Heart left ventricle (tissue), 16 donors: ENCODE data around the gene SLC26A8. TPM values are rescaled to one million over a fixed set of nuclear protein-coding genes. Genes with fewer than 3 reads are reported as not detected.

Experiments used
- ATAC-seq, 4 donors: fragments of 200-7000 bp; cut with Tn5 transposase; one replicate each; pipeline ENCODE4 v1.9.1; 2020 to 2022; ENCODE audit warnings: moderate library complexity in 4 of 4, mild to moderate bottlenecking in 3 of 4, moderate number of reproducible peaks in 1 of 4
- DNase-seq, 5 donors: peaks; one replicate each; pipeline ENCODE4 v3.0.0-alpha.2; 2020
- H3K27ac ChIP-seq, 12 donors: fragments of 200-600 bp; sonication (generic) in 4 of 12; one replicate each; pipeline versions ENCODE4 v1.5.0 to v1.8.0; 2016 to 2022; ENCODE audit warnings: mild to moderate bottlenecking in 2 of 12
- H3K27me3 ChIP-seq, 9 donors: fragments of 200-600 bp; sonication (generic) in 2 of 9; one replicate each; pipeline versions ENCODE4 v1.5.1 to v1.8.0; 2016 to 2022; ENCODE audit warnings: mild to moderate bottlenecking in 3 of 9
- H3K36me3 ChIP-seq, 9 donors: fragments of 200-600 bp; sonication (generic) in 2 of 9; one replicate each; pipeline versions ENCODE4 v1.5.0 to v1.8.0; 2018 to 2022; ENCODE audit warnings: mild to moderate bottlenecking in 2 of 9
- H3K4me1 ChIP-seq, 12 donors: fragments of 200-600 bp; sonication (generic) in 4 of 12; one replicate each; pipeline versions ENCODE4 v1.5.0 to v1.8.0; 2016 to 2022; ENCODE audit warnings: mild to moderate bottlenecking in 3 of 12
- H3K4me3 ChIP-seq, 12 donors: fragments of 200-600 bp; sonication (generic) in 4 of 12; one replicate each; pipeline versions ENCODE4 v1.5.0 to v1.8.0; 2017 to 2022; ENCODE audit warnings: mild to moderate bottlenecking in 9 of 12, moderate library complexity in 4 of 12
- H3K9me3 ChIP-seq, 12 donors: fragments of 200-600 bp; sonication (generic) in 4 of 12; one replicate each; pipeline versions ENCODE4 v1.5.0 to v1.8.0; 2016 to 2022; ENCODE audit warnings: mild to moderate bottlenecking in 1 of 12
- POLR2A ChIP-seq, 2 donors: fragments of 450-650 bp; IDR thresholded peaks; one replicate each; pipeline ENCODE4 v1.6.1; 2017; ENCODE audit warnings: antibody characterized with exemption in 2 of 2, mild to moderate bottlenecking in 2 of 2, moderate library complexity in 2 of 2
- WGBS, 4 donors: extraction: QIAGEN DNeasy Blood & Tissue Kit in 2 of 4; methylation state at CpG; one replicate each; pipeline versions ENCODE4 v1.1.5 to v1.1.7; 2013 to 2018; 5-methylcytosine and 5-hydroxymethylcytosine counted together
- intact Hi-C, 10 donors: fragments of 100-400 bp; cut with DNase I; formaldehyde crosslinking; loops; one replicate each; pipeline versions ENCODE4 v1.11.1 to v1.14.2; 2022
- polyA plus RNA-seq, 2 donors: library from polyadenylated mRNA; stranded (reverse); fragments of 200-250 nt; gene quantifications; one replicate each; pipeline ENCODE4 v1.2.3, GENCODE V29; 2013
- total RNA-seq, 9 donors: library from RNA; depleted of rRNA in 2 of 9; stranded (reverse); fragments of >200 nt in 2 of 9; fragmentation: NEBNext Ultra II Directional in 3 of 9; extraction: Animal tissue kit (Norgen Biotek cat#: 25700) in 3 of 9; gene quantifications; one replicate each; pipeline versions ENCODE4 v1.1.0 to v1.2.4, GENCODE V29; 2016 to 2023
- TF ChIP-seq, protein P1 (sequence below), 12 donors: fragments of 200-600 bp; sonication (generic) in 4 of 12; IDR thresholded peaks; one replicate each; pipeline versions ENCODE4 v1.5.0 to v1.8.0; 2018 to 2022; ENCODE audit warnings: antibody characterized with exemption in 12 of 12, mild to moderate bottlenecking in 5 of 12
- donor health status: ischemic (EF 13 %, LVEDD 7.1; RV severe dilation, severe dysfunction).
- donor health status: healthy with polysubstance abuse.
- donor health status: DM: no; HTN: yes; CAD: no.
- donor health status: DM: no; HTN: no; CAD: no.
- donor health status: ischemic (EF 25% LVEDD 6.9; RV normal size, moderate dysfunction).
- donor health status: ischemic (EF 25% LVEDD 5.7; RV mildly dilated, moderate dysfunction).
- donor health status: healthy.
- donor health status: DM: yes; HTN: yes; CAD: no.
- donor health status: ischemic (EF 35%, LVEDD 5.7; RV mildly dilated, moderate dysfunction).
- donor health status: nonischemic (EF 11% LVEDD 7.7; RV severe dilation, severe dysfunction).
- donor health status: DM: yes; HTN: yes; CAD: no.
- donor health status: PGD.
- donor health status: ischemic (EF 29% LVEDD 5.4; RV normal size, mild dysfunction).
- donor health status: nonischemic (EF 23%, LVEDD 6.1; RV moderate dilation, normal function).

SLC26A8 gene
- total and polyA plus RNA-seq, 11 donors = 0.08 to 0.36 (median 0.29) TPM; not detected in 6

DNA sequence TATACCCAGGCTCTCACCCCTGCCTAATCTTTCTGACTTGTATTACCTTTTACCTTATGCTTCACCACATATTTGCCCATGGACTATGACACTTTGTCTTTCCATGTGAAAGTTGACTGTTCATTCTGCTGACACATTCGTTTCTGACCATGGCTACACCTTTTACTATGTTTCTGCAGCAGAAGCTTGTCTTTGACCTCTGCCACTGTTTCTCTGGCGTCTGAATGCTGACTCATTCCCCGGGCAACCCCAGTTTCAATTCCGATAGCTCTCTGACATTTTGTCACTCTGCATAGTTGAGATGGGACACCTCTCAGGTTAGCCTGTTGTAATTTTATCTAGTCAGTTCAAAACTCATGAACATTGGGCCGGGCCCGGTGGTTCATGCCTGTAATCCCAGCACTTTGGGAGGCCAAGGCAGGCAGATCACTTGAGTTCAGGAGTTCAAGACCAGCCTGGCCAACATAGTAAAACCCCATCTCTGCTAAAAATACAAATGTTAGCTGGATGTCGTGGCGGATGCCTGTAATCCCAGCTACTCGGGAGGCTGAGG is 50.7 kb downstream of the SLC26A8 start:
- TF ChIP-seq, protein P1, sequence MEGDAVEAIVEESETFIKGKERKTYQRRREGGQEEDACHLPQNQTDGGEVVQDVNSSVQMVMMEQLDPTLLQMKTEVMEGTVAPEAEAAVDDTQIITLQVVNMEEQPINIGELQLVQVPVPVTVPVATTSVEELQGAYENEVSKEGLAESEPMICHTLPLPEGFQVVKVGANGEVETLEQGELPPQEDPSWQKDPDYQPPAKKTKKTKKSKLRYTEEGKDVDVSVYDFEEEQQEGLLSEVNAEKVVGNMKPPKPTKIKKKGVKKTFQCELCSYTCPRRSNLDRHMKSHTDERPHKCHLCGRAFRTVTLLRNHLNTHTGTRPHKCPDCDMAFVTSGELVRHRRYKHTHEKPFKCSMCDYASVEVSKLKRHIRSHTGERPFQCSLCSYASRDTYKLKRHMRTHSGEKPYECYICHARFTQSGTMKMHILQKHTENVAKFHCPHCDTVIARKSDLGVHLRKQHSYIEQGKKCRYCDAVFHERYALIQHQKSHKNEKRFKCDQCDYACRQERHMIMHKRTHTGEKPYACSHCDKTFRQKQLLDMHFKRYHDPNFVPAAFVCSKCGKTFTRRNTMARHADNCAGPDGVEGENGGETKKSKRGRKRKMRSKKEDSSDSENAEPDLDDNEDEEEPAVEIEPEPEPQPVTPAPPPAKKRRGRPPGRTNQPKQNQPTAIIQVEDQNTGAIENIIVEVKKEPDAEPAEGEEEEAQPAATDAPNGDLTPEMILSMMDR (IDR thresholded peaks at IDR 0.05) = no peak
- H3K4me3 ChIP-seq = no peak overlapping the region
- H3K36me3 ChIP-seq = no peaks in the 10 kb centered on the region
- H3K9me3 ChIP-seq = no peaks in the 10 kb centered on the region
- H3K4me1 ChIP-seq = peaks cover 0 to 8% (median 0%) of the 10 kb centered on the region in 12 donors
- intact Hi-C loops = no loop called here
- DNase-seq = no peak
- H3K27me3 ChIP-seq = no peaks in the 10 kb centered on the region
- peak in 1 of 4 donors; percentile 50 for ATAC-seq
- 72 to 84% (median 79%) methylated on average over 9 of the region's 9 CpGs for WGBS, 4 donors
- no peak overlapping the region for H3K27ac ChIP-seq

DNA sequence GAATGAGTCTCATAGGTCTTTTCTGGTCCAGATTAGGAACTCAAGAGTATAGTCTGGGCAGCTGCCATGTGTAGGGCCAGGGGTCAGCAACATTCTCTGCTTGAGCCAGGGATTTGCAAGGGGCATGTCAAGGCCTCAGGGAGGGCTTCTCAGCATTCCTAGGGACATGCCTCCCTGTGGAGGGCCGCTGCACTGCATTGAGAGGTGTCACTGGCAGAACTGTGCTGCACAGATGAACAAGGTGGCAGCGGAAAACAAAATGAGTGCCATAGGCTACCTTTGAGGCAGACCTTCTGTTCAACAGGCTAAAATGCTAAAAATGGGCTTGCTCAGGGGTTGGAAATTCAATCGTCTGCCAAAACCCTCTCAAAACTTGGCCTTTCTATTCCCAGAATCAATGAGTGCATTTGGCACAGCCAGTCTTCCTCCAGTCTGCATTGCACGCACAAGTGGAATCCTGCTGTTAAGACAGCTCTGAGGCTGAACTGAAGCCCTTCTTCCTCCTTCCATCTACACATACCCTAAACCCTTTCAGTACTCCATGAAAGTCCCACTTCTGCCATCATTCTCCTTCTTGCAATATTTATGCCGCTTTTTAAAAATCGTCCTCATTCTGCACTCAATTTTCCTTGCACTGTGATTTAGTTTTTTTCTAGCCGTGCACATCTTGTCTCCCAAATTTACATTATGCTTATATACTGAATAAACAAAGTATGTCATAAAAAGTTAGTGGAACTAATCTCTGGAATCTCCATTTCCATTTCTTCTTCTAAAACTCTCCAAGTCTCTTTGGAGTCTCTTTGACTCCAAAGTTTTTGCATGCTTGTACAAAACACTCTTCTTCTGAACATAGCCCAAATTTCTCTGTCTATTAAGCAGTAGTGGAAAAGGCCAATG is 51.7 kb downstream of the SLC26A8 start:
- peaks cover 0 to 8% (median 0%) of the 10 kb centered on the region in 12 donors for H3K4me1 ChIP-seq
- ATAC-seq = peak in 1 of 4 donors; percentile 36
- 79 to 86% (median 83%) methylated on average over 7 of the region's 7 CpGs for WGBS, 4 donors
- TF ChIP-seq, protein P1 (IDR thresholded peaks at IDR 0.05) = peak in 1 of 12 donors; percentile 11
- TF ChIP-seq POLR2A (IDR thresholded peaks at IDR 0.05) = no peak
- no peak overlapping the region for H3K27ac ChIP-seq
- no peak overlapping the region for H3K4me3 ChIP-seq
- H3K9me3 ChIP-seq = no peaks in the 10 kb centered on the region
- H3K27me3 ChIP-seq = no peaks in the 10 kb centered on the region
- DNase-seq = no peak
- no peaks in the 10 kb centered on the region for H3K36me3 ChIP-seq
- intact Hi-C loops = no loop called here

DNA sequence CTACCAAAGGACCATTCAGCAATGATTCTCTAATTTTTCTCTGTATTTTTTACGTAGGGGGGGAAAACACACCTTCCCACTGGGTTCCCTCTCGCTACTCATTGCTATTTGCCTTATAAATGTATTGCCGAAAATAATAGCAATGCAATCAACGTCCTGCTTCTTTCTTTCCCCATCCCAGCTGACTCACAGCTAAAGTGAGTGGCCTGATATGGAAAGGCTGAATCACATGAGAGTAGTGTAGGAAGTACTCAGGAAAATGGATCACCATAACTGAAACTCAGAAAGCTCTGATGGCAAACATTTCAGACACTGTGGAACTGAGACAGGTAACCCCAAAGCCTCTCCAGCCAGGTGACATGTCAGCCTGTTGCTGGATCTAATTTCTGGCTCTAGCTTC is 54.3 kb downstream of the SLC26A8 start:
- WGBS, 4 donors = 74 to 82% (median 77%) methylated on average over 4 of the region's 4 CpGs
- TF ChIP-seq, protein P1 (IDR thresholded peaks at IDR 0.05) = no peak
- no peak for TF ChIP-seq POLR2A (IDR thresholded peaks at IDR 0.05)
- ATAC-seq = no peak
- Histone ChIP-seq H3K4me3 (no peak overlapping the region), H3K27ac (no peak overlapping the region), H3K4me1 (peaks cover 0 to 8% (median 0%) of the 10 kb centered on the region in 12 donors), H3K36me3 (no peaks in the 10 kb centered on the region), H3K9me3 (no peaks in the 10 kb centered on the region), H3K27me3 (no peaks in the 10 kb centered on the region)
- intact Hi-C loops = no loop called here
- DNase-seq = no peak

DNA sequence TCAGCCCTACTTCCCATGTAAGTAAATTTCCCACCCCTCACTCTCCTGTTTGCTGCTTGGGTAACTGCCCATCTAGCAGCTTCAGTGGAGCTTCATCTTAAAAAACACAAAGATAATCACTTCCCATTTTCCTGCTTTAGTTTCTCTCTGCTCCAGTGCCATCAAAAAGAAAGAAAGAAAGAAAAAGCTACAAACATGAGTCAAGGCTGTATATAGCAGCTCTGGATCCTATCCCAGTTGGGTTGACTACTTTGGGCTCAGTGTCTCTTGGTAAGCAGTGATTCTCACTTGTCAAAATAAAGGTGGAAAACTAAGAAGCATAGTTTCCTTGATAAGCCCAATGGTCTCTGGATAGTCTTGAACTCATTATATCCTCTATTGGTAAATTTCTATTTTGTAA is 54.8 kb downstream of the SLC26A8 start:
- ATAC-seq = no peak

More for the DNA sequence above, 54.8 kb downstream of the SLC26A8 start:
- DNase-seq = no peak
- H3K4me1 ChIP-seq = peaks cover 0 to 8% (median 0%) of the 10 kb centered on the region in 12 donors
- no peak overlapping the region for H3K27ac ChIP-seq
- H3K4me3 ChIP-seq = no peak overlapping the region
- H3K9me3 ChIP-seq = no peaks in the 10 kb centered on the region
- intact Hi-C loops = no loop called here
- TF ChIP-seq, protein P1 (IDR thresholded peaks at IDR 0.05) = no peak
- TF ChIP-seq POLR2A (IDR thresholded peaks at IDR 0.05) = no peak
- H3K27me3 ChIP-seq = no peaks in the 10 kb centered on the region
- no peaks in the 10 kb centered on the region for H3K36me3 ChIP-seq
